ENCODE measurements around the gene FBXO31.
"Not testable (repeated sequence)": the region's sequence is repeated elsewhere in the genome, so short reads cannot be mapped to it uniquely, and the experiment has no call there.

Gene FBXO31

DNA sequence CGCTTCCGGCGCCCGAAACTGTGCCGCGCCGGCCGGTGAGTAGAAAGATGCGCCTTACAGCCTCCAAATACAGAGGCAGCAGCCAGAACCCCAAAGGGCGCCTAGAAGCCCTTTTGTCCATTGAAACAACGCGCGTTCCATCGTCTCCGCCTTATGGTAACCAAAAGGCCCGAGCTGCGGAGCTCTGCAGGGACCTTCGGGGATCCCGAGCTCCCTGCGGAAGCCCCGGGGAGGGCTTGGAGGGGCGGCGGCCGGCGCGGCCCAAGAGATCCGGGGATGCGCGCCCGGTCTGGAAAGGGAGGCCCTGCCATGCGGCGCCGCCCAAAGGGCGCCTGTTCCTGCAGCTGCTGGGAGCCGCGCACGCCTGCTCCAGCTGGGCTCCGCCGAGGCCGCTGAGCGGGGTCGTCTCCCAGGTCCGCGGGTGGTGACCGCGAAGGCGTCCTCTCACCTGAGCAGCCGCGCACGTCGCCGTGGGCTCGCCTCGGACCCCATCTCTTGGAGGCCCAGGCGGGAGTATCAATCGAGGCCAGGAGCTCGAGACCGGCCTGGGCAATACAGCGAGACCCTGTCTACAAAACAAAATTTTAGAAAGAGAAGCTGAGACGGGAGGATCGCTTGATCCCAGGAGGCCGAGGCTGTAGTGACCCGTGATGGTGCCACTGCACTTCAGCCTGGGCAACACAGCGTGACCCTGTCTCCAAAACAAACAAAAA lies 742 bp upstream of the FBXO31 start:
- DNase-seq: peak in 1 of 2 experiments; percentile 53

DNA sequence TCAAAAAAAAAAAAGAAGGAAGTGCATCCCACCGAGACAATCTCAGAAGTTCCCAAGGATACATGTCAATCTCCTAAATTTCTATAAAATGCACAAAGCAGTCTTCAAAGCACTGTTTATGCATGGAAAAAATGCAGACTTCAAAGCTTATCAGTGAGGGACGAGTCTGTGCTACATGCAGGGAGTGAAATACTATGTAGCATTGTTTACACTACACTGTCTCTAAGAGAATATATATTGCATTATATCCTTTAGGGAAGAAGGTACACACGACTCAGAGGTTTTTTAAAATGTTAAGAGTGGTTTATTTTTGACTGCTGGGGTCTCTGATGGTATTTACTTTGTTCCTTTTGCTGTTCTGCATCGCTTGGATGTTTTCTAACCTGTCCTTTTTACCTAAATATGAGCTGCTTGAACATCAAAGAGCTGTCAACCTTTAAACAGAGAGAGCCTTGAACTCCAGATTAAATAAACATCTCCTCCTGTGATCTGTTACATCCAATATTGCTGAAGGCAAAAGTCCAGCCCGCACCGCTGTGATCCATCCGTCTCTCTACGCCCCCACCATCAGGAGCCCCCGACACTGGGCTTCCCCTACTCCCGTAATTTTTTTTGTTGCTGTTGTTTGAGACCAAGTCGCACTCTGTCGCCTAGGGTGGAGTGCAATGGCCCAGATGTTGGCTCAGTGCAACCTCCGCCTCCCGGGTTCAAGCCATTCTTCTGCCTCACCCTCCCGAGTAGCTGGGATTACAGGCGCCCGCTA lies 1.4 kb downstream of the FBXO31 start:
- DNase-seq: no peak

DNA sequence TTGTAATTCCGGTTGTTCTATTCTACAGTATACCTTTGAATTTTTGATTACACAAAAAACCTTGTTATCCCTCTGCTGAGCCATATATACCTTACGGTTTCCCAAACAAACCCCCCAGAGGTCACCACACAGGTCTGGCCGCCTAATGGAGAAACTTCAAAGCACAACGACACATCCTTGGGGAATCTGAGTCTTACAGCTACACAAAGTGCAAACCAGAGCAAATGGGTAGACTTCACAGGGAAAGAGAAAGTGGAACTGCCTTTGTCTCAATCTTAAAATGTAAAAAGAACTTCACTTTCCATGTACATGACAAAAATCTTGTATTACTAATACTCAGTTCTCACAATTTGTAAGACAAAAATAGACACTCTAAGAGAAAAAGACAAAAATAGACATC lies 2.7 kb downstream of the FBXO31 start:
- no peak for DNase-seq

DNA sequence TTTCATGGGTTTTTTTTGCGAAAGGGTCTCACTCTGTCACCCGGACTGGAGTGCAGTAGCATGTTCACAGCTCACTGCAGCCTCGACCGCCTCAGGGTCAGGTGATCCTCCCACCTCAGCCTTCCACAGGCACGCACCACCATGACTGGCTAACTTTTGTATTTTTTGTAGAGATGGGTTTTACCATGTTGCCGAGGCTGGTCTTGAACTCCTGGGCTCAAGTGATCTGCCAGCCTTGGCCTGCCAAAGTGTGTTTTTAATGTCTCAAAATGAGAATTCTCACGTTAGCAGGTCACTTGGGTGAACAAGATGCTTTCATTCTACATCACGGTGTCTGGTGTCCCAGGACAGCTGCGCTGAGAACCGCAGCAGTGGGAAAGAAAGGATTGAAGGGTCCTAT lies 3.2 kb downstream of the FBXO31 start:
- no peak for DNase-seq

DNA sequence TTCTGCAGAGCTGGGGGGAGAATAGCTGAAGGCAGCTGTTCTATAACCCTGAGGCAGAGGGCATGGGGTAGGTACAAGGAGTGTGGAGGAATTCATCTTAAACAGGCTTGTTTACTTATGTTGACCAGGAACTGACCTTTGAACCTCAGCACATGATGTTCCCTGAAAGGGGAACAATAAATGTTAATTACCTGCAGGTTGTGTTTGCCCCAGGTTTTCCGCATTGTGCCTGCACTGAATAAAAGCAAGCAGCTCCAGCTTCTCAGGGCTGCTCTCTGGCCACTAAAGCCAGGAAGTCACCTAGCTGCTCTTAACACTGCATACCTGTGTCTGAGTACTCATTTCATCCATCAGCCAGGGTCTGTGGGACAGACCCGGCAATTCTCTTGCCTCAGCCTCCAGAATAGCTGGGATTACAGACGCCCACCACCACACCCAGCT lies 4.2 kb downstream of the FBXO31 start:
- not testable (repeated sequence) for DNase-seq

DNA sequence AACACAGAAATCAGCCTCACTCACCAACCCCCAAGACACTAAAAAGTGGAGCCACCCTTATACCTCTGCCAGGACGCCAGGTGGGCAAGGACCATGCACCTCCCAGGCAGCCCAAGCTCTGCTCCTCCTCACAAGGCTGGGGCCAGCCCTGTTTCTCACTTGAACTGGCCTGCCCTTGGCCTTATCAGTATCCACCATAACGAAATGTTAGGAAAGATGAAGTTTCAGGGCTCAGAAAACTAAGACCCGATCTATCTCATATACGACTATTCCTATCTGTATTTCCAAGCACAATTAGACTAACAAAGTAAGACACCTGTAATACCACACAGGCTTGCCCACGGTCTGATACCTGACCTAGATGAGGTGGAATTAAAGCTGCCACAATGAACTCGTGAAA lies 6.9 kb downstream of the FBXO31 start:
- DNase-seq: no peak

DNA sequence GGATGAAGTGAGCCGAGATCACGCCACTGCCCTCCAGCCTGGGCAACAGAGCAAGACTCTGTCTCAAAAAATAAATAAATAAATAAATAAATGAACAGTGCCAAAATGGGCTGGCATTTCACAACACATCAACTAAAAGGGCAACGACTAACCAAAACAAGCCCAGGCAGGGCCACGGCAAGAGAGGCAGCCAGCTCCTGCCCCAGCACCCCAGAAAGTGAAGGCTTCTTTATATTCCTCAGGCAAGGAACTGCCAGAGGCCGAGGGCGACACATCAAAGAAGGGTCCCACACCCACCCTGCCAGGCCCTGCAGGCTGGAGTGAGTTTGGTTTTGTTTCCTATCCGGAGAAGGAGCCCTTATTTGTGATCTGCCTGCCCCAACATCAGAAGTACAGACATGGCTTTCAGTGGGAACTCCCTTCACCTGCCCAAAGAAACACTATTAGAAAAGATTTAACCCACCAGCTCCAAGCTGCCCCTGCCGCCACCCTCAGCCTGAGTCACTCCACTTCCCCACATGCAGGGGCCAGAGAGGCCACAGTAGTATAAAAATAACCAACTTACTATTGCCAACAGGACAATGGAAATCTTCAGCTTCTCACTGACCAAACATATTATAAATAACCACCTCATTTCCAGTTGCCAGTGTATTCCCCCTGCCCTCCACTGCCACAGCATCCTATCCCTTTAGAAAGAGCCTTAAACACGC lies 8.0 kb downstream of the FBXO31 start:
- DNase-seq: no peak

DNA sequence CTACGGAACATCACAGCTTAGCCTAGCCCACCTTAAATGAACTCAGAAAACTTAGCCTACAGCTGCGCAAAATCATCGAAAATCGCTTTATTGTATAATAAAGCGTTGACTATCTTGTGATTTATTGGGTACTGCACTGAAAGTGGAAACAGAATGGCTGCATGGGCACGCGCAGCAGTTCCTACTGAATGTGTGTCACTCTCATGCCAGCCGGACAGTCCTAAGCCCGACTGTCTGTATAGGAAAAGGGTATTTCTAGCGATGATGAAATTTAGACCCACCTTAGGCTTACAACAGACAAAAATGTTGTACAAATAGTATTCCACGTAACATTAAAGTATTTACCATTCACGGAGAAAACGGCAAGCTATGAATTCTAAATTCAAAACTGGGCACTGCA lies 9.3 kb downstream of the FBXO31 start:
- DNase-seq: no peak

DNA sequence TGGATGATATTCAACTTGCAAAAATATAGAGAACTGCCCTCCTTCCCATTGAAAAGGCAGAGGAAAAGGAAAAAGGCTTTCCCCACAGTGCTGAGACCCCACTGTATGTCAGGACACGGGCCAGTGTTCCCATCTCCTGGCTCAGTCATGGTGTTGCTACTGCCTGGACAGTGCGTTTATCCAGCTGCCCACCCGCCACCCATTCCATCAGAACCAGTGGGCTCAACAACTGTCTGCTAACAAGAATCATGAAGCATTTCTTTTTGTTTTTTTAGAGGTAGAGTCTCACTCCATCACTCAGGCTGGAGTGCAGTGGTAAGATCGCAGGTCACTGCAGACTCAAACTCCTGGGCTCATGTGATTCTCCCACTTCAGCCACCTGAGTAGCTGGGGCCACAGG lies 11.3 kb downstream of the FBXO31 start:
- no peak for DNase-seq

DNA sequence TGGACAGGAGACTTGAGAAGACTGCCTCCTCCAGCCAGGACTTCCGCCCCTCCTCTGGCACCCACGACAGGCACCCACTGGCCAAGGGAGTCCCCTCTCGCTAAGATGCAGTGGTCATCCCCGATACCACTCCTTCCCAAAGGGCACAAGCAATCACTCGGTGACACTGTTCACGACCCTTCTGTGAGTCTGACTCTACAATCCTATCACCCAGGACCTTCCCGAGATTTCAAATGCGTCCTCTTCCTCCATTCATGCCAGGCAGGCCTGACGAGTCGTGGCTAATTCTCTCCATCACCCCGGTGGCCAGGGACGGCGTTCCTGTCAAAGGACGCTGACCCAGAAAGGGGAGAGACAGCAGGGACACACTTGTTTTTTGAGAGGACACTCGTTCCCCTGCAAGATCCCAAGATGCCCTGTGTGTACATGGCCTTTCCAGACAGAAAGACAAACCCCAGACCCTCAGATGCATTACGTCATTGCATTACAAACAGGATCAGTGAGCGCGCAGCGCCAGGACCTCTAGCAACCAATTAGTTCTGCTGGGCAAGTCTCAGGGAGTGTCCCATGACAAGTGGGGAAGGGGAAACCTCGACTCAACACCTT lies 12.2 kb downstream of the FBXO31 start:
- DNase-seq: no peak

DNA sequence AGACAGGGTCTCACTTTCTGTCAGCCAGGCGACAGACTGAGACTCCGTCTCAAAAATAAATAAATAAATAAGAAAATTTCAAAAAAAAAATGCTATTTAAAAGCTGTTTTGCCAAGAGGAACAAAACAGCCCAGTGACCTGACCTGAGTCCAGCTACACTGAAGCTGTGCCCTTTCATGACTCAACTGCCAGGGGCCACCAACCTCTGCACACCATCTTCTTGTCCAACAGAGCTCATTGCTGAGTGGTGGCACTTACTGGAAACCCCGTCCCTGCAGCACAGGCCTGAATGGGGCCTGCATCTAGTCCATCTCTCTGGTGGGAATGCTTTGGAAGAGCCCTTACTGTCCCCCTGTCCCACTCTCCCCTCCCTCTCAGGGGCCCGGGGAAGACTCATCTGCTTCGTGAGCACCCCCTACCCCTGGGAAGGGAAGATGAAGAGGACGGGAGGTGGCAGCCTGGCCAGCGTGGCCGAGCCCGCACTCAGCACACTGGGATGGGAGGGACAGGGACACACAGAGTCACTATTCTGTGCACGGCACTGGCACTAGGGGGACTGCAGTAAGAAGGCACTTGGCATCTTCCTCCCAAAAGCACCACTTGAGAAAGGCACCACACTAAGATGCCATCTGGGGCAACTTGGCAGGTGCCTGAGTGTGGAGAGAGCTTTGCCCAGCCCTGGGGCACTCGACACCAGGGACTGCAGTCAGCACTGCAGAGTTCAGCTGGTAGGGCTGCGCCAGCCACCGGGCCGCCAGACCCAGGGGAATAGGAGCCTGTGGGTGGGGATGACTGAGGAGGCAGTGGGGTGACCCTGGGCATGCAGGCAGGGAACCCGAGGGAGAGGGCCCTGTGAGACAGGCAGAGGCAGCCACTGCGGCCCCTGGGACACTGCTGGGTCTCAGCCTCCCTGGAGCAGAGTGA lies 13.5 kb downstream of the FBXO31 start:
- DNase-seq: no peak

DNA sequence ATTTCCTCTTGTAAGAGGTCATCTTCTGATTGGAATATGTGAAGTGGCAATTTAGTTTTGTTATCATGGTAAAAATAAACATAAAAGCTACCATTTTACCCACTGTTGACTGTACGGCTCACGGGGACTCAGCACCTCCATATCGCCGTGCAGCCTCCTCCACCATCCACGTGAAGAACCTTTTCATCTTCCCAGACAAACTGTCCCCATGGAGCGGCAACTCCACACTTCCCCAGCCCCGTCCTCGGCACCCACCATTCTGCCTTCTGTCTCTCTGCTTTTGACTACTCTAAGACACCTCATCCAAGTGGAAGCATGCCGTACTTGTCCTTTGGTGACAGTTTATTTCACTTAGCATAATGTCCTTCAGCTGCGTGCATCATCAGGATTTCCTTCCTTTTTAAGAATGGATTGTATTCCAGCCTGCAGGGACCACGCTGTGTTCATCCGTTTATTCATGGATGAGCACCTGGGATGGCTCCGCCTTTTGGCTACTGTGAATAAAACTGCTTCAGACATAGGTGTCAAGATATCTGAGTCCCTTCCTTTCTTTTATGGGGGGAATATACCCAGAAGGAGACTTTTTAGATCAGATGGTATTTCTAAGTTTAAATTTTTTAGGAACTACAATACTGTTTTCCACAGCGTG lies 14.3 kb downstream of the FBXO31 start:
- no peak for DNase-seq

DNA sequence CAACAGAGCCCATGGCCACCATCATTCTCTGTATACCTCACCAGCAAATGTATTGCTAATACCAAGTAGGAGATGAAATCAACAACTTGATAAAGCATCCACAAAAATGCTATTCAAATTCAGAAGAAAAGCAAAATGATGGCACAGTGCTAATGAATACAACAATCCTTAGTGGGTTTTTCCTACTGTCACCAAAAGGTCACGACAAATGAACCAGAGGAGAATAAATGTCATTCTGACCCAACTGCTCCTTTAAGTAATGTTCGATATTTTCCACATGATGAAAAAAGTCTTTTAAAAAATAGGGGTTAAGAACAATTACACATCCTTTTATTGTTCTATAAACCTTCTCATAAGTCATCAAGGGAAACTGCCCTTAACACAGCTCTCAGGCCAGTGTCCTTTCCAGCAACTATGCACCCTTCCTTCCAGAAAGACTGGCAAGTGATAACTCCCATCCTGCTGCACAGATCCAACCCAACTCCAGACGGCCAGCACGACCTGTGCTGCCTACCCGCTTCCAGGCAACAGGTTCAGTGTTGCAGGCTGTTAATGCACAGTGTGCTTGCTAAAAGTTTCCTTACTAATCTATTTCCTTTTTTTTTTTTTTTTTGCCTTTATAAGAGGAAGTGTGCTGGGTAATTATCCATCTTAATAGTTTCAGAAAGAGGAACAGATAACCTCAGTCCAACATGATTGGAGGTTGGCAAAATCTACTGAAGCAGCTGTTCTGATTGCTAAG lies 15.4 kb downstream of the FBXO31 start:
- no peak for DNase-seq

DNA sequence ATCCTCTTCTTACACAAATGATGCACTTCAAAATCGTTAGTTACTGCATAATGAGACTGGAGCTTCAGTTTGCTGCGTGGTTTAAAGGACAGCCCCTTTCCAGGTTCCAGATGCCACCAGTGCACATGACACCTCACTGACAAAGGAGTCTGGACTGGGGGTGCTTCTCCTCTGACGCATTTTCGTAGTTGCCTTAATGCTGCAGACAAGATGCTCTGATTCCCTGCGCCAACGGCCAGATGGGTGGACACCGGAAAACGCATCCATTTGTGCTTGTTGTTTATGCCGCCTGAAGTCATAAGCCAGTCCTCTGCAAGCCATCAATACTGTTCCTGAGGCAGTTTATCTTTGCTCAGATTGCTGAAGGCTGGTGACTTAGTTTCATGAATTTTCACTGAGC lies 16.0 kb downstream of the FBXO31 start:
- no peak for DNase-seq

DNA sequence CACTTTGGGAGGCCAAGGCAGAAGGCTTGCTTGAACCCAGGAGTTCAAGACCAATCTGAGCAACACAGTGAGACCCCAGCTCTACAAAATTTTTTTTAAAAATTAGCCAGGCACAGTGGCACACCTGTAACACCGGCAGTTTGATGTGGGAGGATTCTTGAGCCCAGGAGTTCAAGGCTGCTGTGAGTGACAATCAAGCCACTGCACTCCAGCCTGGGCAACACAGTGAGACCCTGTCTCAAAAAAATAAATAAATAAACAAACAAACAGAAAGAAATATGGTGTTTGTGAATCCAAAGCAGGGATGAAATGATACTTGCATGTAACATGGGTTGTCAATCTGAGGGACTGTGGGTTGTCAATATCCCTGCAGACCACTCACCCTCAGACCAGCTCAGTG lies 16.6 kb downstream of the FBXO31 start:
- DNase-seq: no peak

DNA sequence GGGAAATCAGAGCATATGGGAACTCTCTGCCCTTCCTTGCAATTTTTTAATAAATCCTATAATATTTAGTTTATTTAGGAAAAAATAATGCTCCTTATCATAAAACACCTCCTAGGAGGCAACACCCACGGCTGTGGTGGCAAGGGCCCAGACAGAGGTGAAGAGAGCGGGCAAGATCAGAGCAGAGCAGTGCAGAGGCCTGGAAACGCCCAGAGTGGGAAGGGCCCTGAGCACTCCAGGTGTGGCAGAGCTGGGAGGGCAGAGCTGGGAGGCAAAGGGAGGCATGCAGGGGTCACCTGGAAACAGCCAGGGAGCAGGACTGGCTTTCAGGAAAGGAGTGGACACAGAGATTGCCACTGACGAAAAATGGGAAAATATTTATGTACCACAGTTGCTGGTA lies 17.3 kb downstream of the FBXO31 start:
- DNase-seq: no peak

DNA sequence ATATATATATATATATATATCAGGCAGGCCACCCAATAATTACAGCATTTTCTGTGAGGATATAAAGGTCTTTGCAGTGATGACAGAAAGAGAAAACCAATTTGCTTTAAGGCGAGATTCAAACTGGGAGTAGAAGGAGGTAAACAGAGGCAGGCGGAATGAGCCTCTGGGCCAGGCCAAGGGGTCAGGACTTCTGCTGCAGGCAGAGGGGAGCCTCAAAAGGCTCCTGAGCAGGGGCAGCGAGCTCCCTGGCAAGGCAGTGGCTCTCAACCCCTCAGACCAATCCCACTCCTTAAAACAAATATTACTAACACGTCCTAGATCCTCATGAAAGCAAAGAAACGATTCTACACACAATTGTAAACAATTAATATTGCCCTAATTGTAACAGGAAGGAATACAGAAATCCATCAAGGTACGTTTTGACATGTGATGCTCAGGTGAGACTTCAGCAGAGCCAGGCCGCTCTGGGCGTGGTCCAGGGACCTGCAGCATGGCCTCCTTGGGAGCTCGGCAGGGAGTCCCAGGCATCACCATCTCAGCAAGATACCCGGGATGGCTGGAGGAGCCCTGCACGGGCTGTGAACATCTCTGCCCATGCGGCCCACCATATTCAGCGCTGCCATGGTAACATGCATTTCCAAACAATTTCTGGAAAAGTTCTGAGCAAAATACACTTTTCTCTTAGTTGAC lies 18.4 kb downstream of the FBXO31 start:
- DNase-seq: no peak

DNA sequence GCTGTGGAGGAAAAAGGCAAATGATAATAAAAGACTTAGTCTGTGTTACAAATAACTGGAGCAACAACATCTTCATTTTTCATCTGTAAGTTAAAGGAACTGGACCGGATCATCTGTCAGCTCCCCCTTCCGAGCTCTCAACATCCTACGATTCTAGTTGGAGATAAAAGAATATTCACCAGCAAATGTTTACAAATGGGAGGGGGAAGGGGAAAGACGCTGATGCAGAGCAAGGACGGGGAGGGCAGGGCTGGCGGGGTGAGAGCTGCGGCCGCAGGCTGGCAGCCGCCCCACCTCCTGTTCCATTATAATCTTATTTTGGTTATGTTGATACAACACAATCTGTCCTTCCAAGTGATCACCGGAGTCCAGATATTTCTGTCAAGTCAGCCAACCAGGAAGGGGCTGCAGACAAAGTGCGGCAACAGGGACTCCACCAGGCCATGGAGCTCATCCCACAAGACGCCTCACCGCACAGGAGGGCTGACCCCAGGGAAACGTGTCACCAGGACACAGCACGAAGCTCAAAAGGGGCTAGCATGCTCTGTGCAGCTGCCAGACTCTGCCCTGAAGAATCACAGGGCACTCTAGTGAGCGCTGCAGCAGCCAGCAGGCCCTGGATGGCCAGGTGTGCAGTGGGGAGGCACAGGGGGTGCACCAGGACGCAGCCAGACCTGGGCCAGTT lies 19.7 kb downstream of the FBXO31 start:
- no peak for DNase-seq

DNA sequence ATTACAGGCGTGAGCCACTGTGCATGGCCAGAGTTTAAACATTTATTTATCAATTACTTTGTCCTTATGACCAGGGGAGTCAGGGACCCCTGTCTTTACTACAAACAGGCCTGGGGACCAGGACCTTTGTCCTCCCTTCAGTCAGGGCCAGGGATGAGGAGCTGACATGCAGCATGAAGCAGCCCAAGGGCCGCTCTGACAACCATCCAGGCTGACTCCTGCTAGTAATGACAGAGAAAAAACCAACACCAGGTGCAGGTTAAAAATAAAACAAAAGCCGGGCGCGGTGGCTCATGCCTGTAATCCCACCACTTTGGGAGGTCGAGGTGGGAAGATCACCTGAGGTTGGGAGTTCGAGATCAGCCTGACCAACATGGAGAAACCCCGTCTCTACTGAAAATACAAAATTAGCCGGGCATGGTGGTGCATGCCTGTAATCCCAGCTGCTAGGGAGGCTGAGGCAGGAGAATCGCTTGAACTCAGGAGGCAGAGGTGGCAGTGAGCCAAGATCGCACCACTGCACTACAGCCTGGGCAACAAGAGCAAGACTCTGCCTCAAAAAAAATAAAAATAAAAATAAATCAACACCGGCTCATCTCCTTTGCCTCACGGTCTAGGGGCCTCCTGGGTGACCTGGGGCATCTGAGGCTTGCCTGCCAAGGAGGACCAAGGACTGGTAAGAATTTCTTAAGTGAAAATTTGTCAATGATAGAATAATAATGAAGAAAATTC lies 20.6 kb downstream of the FBXO31 start:
- DNase-seq: not testable (repeated sequence)
